NCI-H1092 (cell line): ENCODE measurements around the gene RUSF1.
"Not testable (repeated sequence)": the region's sequence is repeated elsewhere in the genome, so short reads cannot be mapped to it uniquely, and the experiment has no call there.

Experiments
- DNase-seq: peaks from one replicate; lab custom pipeline; 2025; lab: John Stamatoyannopoulos, UW

RUSF1 gene

GRCh38 chr16:31517800-31518402 is 9.7 kb upstream of the RUSF1 start:
- DNase-seq, result no peak

DNA sequence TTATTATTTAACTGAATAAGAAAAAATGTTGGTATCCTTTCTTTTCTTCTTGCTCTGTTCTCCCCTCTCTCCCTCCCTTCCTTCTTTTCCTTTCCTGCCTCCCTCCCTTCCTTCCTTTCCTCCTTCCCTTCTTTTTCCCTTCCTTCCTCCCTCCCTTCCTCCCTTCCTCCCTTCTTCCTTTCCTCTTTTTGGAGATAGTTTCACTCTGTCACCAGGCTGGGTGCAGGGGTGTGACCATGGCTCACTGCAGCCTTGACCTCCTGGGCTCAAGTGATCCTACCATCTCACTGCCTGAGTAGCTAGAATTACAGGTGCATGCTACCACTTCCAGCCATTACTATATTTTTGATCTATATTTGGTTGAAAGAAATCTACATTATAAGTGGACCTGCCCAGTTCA is 5.7 kb upstream of the RUSF1 start:
- no peak for DNase-seq

DNA sequence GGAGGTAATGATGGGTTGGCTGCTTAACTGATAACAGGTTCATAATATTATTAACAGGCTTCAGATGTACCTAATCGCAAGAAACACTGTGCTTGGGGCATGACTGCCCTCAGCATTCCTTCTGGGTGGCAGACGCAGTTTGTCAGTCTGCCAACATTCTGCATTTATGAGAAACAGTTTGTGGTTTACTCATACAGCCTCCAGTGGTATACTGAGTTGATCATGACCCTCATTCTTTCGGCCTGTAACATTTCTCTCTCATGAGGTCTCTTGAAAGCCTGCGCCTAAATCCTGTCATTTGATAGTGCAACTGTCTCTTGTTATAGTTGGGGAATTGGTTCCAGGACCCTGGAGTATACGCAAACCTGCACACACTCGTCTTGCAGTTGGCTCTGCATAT is 4.9 kb upstream of the RUSF1 start:
- no peak for DNase-seq

DNA sequence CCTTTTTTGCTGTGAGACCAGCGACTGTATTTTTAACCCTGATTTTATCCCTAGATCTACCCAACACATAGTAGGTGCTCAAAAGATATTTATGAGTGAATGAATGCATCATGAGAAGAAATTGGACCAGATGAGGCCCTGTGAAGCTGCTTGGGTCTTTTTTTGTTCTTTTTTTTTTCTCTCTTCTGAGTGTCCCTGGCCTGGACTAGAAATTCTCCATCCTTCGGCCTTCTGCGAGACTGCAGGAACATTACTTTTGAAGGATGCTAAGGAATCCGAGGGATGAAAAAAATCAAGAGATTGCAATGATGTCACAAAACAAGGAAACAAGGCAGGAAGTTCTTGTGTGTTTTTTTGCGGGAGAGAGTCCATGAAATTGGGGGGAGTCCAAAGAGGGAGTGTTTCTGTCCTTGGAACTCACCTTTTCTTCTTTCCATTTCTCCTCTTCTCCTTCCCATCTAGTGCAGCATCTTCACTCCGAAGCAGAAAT is 560 bp upstream of the RUSF1 start:
- no peak for DNase-seq

DNA sequence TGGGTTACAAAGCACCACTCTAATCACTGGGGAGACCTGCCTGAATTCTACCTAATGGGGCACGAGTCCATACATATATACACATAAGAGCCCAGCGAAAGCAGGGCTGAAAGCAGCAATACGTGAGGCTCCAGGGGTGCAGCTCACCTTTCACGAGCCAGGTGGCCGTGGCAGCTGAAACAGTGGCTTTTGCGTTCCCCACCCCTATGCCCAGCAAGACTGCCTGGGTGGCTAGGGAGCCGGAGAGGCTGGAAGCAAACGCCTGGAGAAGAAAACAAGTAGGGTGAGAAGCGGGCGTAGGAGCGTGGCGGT is 618 bp downstream of the RUSF1 start:
- DNase-seq, result no peak

- DNase-seq, result no peak
Measured at GRCh38 chr16:31505483-31505882, 2.7 kb downstream of the RUSF1 start.

DNA sequence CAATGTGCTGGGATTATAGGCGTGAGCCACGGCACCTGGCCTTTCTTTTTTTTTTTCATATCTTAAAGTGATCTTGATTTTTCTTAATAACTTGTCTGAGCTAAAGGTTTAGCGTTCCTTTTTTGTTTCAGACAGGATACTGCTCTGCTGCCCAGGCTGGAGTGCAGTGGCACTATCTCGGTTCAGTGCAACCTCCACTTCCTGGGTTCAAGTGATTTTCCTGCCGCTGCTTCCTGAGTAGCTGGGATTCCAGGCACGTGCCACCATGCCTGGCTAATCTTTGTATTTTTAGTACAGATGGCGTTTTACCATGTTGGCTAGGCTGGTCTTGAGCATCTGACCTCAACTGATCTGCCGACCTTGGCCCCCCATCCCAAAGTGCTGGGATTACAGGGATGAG is 4.0 kb downstream of the RUSF1 start:
- DNase-seq, result no peak

- DNase-seq, result not testable (repeated sequence)
Measured at GRCh38 chr16:31503555-31503954, 4.6 kb downstream of the RUSF1 start.

DNA sequence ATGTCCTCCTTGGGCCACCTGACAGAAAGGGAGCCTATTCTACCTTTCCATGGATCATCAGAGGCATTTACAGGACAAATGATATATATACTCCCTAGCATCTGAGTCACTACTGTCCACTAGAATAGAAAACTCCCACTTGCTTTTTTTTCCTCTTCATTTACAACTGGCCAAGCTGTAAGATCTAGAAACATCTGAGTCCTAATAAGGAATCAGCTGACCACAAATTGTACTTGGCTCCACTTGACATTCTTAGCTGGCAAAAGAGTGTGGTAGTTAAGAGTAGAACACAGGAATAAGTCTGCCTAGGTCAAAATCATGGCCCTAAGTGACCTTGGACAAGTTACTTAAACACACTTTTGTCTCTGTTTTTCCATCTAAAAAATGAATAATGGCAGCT is 5.2 kb downstream of the RUSF1 start:
- DNase-seq, result no peak

DNA sequence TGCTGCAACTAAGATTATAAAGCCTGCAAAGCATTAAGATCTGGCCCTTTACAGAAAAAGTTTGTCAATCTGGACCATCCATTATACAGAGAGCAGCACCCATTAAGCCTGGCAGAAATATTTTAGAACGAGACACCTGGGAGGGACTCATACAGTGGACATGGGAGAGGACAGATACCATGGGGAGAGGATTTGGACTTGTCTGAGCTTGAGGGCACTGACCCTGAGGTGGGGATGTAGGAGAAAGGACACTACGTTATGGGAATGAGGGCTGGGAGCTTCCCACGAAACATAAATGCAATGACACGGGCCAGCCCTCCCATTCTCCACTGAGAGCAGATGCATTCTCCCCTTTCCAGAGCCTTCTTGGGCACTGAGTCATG is 6.2 kb downstream of the RUSF1 start:
- DNase-seq, result no peak

- no peak for DNase-seq
Measured at GRCh38 chr16:31501226-31501965, 6.8 kb downstream of the RUSF1 start.

DNA sequence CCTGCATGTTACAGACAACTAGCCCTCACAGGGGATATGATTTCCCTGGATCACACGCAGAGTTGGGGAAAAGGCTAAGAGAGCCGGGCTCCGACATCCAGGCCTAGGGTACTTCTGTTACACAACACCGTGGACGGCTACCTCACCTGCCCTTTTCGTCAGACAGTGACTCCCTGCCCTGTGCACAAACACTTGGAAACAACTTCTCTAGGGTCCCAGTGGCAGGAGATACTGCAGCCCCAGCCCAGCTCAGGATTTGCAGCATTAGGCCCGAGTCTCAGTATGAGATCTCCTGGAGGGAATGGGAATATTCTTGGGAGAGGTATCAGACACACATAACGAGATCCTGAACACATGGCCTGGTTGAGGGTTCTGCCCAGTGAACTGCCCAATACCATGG is 8.3 kb downstream of the RUSF1 start:
- DNase-seq, result no peak

GRCh38 chr16:31498493-31498892 is 9.7 kb downstream of the RUSF1 start:
- DNase-seq, result no peak

GRCh38 chr16:31496670-31497069 is 11.5 kb downstream of the RUSF1 start:
- DNase-seq, result no peak

DNA sequence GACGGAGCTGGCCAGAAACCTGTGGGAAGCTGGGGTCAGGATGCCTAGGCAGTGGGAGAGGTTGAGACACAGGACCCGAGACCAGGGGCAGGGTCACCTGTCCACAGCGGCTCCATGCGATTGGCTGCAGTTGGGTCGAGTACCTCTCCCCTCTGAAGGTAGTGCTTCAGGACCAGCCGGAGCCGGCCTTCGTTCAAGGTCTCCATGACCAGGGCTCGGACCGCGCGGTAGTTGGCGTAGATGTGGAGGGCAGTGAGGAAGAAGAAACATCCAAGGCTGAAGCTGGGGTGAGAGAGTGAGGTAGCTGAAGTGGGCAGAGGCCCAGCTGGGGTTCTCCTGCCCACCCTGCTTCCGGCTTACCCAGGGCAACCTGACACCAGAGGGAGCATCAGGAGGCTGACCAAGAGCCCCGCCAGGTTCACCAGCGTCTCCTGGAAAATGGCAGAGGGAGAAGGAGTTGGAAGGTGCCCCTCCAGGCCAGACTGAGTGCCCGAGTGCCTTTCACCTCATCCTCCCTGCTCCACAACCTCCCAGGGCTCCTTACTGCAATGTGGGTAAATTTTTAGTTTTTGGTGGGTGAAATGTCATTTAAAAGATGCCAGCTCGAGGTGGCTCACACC is 14.6 kb downstream of the RUSF1 start:
- DNase-seq, result no peak

DNA sequence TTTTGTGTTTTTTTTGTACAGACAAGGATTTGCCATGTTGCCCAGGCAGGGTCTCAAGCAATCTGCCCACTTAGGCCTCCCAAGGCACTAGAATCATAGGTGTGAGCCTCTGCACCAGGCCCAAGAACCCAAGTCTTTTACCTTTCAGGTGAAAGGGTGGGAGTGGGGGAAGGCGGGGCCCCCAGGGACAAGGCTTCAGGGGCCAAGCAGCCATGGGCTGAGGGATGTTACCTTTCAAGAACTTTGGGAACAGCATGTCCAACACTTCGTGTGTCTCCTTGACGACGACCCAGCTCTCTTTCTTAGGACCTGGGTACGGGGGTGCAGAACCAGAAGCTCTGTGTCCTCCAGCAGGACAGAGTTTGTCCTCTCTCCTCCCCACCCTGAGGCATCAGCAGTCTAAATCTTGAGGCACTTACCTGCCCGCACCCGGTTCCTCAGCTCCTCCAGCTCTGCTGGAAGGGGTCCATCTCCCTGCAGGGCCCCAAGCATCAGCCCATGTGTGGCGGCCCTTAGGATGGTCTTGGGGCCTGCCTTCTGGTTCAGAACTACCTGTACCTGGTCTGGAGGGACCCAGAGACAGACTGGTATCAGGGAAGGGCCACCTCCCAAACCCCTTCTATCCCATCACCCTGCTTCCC is 16.3 kb downstream of the RUSF1 start:
- DNase-seq, result no peak

GRCh38 chr16:31489616-31490584 is 18.3 kb downstream of the RUSF1 start:
- no peak for DNase-seq

- DNase-seq, result no peak
Measured at GRCh38 chr16:31489298-31489564, 19.0 kb downstream of the RUSF1 start.

DNA sequence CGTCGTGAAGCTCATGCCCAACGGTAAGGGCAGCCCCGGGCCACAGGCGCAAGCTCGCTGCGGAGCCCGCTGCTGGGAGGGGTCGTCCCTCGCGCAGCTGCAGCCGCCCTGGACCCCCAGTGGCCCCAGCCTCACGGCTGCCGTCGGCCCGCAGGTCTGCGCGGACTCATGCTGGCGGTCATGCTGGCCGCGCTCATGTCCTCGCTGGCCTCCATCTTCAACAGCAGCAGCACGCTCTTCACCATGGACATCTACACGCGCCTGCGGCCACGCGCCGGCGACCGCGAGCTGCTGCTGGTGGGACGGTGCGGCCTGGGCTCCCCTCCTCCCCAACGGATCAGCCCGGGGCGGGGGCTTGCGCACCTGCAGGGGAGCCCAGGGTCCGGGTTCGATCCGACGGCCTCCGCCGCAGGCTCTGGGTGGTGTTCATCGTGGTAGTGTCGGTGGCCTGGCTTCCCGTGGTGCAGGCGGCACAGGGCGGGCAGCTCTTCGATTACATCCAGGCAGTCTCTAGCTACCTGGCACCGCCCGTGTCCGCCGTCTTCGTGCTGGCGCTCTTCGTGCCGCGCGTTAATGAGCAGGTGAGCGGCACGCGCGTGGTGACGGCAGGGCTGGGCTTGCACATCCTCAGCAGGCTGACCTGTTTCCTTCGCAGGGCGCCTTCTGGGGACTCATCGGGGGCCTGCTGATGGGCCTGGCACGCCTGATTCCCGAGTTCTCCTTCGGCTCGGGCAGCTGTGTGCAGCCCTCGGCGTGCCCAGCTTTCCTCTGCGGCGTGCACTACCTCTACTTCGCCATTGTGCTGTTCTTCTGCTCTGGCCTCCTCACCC is 19.5 kb downstream of the RUSF1 start:
- no peak for DNase-seq

GRCh38 chr16:31487720-31488467 is 20.3 kb downstream of the RUSF1 start:
- peak; percentile 19 for DNase-seq
